Stimulated activated CD4-positive, alpha-beta T cell treated with anti-CD3 and anti-CD28 coated beads, TNF-alpha, amount 100 ng/mL, for 24 hours (primary cell): ENCODE results near the gene SPSB4.
A peak's percentile ranks its signal among the peaks of the same experiment; 100 is the strongest.

ENCODE experiments used
- DNase-seq, 3 experiments: peaks; one replicate each; pipeline ENCODE4 v3.0.0-alpha.2; 2020; ENCODE audit warnings: low read depth in 3 of 3

Gene SPSB4

GRCh38 chr3:141076036-141076773 is 25.1 kb downstream of the SPSB4 start:
- DNase-seq, result no peak

GRCh38 chr3:141076797-141077571 is 25.8 kb downstream of the SPSB4 start:
- peak in 1 of 3 experiments; percentile 13 for DNase-seq

GRCh38 chr3:141077631-141078030 is 26.5 kb downstream of the SPSB4 start:
- DNase-seq, result no peak

- DNase-seq, result no peak
These were observed 27.1 kb downstream of the SPSB4 start for GRCh38 chr3:141078200-141078599.

GRCh38 chr3:141080431-141080830 is 29.3 kb downstream of the SPSB4 start:
- DNase-seq, result no peak

GRCh38 chr3:141081141-141081795 is 30.1 kb downstream of the SPSB4 start:
- DNase-seq, result no peak

- DNase-seq, result no peak
These were observed 30.9 kb downstream of the SPSB4 start for GRCh38 chr3:141082064-141082463.

- no peak for DNase-seq
These were observed 32.1 kb downstream of the SPSB4 start for GRCh38 chr3:141083226-141083625.

GRCh38 chr3:141083836-141084649 is 32.9 kb downstream of the SPSB4 start:
- no peak for DNase-seq

- DNase-seq, result no peak
These were observed 34.4 kb downstream of the SPSB4 start for GRCh38 chr3:141085343-141086070.

GRCh38 chr3:141086188-141086587 is 35.0 kb downstream of the SPSB4 start:
- no peak for DNase-seq

GRCh38 chr3:141087076-141087777 is 36.1 kb downstream of the SPSB4 start:
- DNase-seq, result no peak

GRCh38 chr3:141087778-141088130 is 36.6 kb downstream of the SPSB4 start:
- no peak for DNase-seq

GRCh38 chr3:141089339-141090152 is 38.4 kb downstream of the SPSB4 start:
- no peak for DNase-seq

- DNase-seq, result no peak
These were observed 40.3 kb downstream of the SPSB4 start for GRCh38 chr3:141091426-141091825.

- DNase-seq, result no peak
These were observed 41.5 kb downstream of the SPSB4 start for GRCh38 chr3:141092663-141093062.

- no peak for DNase-seq
These were observed 42.2 kb downstream of the SPSB4 start for GRCh38 chr3:141093397-141093796.

- DNase-seq, result no peak
These were observed 43.0 kb downstream of the SPSB4 start for GRCh38 chr3:141093971-141094684.
